SKM-1 (cell line): Measurements from ENCODE around the gene DNAJC4.
"Not testable (repeated sequence)": the region's sequence is repeated elsewhere in the genome, so short reads cannot be mapped to it uniquely, and the experiment has no call there.

Source experiments
- DNase-seq: peaks from one replicate; lab custom pipeline; 2025; ENCODE audit not compliant: unreplicated experiment; lab: John Stamatoyannopoulos, UW

The DNAJC4 gene

DNA sequence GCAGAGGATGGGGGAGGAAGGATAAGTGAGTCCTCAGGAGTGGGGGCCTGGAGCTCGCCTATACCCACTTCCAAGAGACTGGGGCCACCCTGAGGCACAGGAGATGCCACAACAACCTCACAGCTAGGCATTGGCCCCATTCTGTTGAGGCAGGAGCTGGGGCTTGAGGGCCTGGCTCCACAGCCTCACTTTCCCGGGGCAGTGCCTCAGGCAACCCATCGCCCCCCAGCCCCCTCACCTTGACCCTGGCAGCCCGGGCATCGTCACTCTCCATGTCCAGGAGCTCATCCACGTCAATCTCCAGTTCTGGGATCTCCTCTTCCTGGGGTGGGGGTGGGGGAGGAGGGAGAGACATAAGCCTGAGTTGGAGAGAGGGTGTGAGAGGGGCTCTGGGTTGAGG lies 14.6 kb downstream of the DNAJC4 start:
- DNase-seq = no peak

GRCh38 chr11:64245401-64245796 lies 15.1 kb downstream of the DNAJC4 start:
- DNase-seq = no peak

DNA sequence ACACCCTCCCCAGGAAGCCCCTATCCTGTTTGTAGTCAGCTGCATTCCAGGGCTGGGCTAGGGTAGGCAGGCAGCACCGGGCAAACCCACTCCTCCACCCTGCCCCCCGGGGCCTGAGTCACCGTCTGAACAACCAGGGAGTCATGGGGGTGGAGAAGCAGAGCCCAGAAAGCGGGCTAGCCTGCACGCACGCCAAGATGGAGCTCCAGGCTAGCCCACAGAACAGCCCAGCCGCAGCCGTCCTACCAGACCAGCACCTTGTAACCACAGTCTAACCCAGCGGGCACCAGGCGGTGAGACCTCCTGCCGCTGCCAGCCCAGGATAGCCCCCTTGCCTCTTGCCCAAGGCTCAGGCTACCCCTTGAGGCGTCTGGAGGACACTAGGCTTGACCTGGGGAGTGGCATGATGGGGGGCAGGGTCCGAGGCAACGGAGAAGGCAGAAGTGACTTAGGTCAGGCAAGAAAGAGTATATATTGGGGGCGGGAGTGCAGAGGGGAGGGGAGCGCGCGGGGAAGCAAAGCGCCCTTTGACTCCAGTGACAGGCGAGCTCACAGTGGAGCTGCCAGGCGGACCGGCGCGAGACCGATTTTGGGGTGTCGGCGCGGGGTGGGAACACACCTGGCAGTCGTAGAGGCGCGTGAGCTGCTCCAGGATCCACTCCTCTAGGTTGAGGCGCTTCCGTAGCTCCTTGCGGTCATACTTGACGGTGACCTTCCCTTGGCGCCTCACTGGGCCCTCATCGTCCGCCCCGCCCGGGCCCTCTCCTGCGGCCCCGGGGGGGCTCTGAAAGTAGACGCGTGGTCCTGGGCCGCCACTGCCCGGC lies 15.7 kb downstream of the DNAJC4 start:
- no peak for DNase-seq

GRCh38 chr11:64246621-64246870 lies 16.2 kb downstream of the DNAJC4 start:
- not testable (repeated sequence) for DNase-seq

- DNase-seq = peak; percentile 59
Measured at GRCh38 chr11:64246871-64247728, 16.8 kb downstream of the DNAJC4 start, which contains the start of gene PPP1R14B. PPP1R14B (minus strand) TSS chr11:64246943; CDS start chr11:64246673, 270 bp downstream.

GRCh38 chr11:64247729-64248531 lies 17.6 kb downstream of the DNAJC4 start:
- no peak for DNase-seq

GRCh38 chr11:64248578-64248977 lies 18.2 kb downstream of the DNAJC4 start:
- no peak for DNase-seq

DNA sequence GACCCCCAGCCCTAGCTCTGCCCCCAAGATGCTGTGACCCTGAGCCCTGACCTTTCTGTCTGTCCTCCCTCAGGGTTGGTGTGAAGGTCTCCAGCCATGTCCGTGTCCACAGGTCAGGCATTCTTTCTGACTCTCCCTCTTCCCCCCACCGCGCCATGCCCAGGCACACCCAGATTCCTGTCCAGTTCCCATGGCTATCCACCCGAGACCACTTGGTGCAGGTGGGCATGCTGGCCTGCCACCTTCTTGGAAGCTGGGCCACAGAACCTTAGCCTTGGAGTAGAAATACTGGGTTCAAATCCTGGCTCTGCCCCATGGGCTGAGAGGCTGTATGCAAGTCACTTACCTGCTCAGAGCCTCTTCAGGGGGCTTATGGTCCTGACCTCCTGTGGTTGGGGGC lies 18.7 kb downstream of the DNAJC4 start:
- no peak for DNase-seq

GRCh38 chr11:64249563-64250414 lies 19.4 kb downstream of the DNAJC4 start:
- no peak for DNase-seq

DNA sequence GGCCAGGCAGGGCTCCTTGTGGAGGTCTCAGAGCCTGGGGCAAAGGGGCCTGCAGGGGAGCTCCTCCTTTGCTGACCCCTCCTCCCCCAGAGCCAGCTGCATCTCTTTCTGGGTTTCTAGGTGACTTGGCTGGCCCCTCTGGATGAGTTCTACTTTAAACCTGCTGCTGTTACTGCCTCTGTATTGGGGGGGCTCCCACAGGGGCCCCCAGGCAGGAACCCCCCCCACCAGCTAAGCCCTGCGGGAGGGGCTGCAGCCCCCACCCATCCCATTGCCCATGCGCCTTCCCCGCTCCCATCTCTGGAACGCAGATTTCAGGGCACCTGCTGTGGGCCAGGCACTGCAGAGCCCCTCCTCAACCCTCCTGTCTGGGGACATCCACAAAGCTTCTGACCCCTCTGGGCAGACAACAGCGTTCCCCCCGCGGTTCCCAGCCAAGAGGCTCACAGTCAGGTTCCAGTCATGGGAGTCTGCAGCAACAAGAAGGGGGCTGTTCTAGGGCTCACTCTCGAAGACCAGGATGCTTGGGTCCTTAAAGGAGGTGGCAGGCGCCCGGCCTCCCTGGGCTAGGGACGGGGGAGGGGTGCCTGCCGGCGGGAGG lies 20.2 kb downstream of the DNAJC4 start:
- no peak for DNase-seq

DNA sequence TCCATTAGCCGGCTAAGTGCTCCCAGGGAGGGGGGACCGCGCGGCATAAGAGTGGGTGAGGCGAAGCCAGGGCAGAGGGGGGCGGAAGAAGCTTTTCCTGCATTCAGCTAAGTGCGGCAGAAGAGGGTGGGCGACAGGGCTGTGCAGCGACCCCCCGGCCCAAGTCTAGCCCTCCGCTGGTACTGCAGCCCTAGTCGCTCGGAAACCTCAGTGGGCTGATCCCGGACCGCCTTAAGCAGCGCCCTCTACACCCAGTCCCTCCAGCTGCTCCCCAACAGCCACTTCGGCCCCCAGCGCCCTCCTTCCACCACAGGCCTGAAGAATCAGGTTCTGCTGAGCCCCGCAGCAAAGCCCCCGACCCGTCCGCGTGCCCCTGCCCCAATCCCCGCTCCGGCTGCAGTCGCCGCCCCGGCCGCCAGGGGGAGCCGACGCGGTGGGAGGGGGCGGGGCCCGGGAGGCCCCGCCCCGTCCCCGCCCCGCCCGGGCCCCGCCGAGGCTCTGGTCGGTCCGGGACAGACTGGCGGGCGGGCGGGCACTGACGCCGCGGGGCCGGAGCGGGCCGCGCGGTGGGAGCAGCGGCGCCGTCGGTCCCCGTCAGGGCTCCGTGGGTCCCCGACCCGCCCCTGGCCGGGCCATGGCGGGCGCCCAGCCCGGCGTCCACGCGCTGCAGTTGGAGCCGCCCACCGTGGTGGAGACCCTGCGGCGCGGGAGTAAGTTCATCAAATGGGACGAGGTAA lies 20.8 kb downstream of the DNAJC4 start, which contains the start of gene PLCB3:
PLCB3 (plus strand) TSS at position 515 of the 737 bp plus-strand sequence; CDS start at position 635, 120 bp downstream.
- no peak for DNase-seq

- no peak for DNase-seq
Measured at GRCh38 chr11:64251753-64252002, 21.3 kb downstream of the DNAJC4 start.

DNA sequence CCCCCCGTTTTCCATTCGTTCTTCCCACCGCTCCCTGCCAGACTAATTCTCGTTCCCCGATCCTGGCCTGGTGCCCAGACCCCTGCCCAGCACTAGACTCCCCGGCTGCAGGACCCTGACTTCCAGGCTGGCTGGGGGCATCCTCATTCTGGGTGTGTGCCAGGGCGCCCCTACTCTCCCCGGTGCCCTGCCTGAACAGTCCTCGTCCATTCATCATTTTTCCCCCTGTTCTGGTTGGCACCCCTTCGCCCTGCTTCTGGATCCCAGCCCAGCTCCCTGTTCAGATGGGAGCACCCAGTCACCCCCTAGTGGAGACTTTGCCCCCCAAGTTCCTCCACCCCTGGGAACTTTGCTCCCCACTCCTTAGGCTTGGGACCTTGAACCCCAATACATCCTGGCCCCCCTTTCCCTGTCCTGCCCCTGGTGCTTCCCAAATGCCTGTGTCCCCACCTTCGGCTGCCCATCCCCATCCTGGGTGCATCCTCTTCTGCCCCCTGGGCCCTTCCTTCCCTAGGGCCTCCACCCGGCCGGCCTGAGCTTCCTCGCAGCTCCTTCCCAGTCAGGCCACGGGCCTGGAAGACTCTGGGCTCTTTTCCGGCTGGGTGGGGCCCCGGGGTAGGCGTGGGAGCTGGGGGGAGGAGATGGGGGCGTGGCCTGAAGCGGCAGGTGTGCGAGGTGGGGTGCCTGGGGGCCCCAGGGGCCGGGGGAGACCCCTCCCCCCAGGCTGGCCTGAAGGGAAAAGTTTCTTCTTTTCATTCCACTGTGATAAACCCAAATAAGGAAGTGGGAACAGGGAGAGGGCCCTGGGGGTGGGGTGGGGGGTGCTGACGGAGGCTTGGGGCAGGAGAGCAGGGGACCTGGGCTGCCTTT lies 21.9 kb downstream of the DNAJC4 start:
- no peak for DNase-seq

- no peak for DNase-seq
Measured at GRCh38 chr11:64253043-64253442, 22.7 kb downstream of the DNAJC4 start.

DNA sequence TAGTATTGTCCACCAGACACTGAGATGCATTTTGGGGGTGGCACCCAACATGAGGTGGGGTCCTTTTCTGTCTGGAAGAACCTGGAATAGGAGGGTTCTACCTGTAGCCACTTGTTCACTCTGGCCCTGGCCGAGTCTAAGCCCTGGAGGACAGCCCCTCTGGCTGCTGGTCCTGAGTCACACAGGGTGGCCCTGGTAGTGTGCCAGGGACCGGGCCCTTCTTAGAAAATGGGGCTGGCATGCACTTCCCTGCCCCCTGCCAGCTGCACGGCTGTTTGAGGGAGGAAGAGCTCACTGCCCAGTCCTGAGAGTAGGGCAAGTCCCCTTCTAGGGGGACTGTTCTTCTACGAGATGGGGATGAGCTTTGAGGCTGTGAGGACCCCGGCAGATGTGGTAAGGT lies 23.1 kb downstream of the DNAJC4 start:
- DNase-seq = no peak

DNA sequence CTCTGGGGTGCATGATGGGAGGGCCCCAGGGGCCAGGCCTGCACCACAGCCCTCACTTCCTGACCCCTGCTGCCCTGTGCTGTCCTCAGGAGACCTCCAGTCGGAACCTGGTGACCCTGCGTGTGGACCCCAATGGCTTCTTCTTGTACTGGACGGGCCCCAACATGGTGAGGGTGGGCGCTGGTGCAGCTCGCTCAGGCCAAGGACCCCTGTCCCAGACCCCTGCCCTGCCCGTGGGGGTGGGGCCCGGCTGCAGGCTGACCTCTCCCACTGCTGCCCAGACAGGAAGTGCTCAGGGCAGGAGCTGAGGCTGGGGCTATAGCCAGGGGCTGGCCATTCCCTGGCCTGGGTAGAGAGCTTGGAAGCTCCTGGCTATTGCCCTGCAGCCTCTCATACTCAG lies 24.0 kb downstream of the DNAJC4 start:
- DNase-seq = no peak

DNA sequence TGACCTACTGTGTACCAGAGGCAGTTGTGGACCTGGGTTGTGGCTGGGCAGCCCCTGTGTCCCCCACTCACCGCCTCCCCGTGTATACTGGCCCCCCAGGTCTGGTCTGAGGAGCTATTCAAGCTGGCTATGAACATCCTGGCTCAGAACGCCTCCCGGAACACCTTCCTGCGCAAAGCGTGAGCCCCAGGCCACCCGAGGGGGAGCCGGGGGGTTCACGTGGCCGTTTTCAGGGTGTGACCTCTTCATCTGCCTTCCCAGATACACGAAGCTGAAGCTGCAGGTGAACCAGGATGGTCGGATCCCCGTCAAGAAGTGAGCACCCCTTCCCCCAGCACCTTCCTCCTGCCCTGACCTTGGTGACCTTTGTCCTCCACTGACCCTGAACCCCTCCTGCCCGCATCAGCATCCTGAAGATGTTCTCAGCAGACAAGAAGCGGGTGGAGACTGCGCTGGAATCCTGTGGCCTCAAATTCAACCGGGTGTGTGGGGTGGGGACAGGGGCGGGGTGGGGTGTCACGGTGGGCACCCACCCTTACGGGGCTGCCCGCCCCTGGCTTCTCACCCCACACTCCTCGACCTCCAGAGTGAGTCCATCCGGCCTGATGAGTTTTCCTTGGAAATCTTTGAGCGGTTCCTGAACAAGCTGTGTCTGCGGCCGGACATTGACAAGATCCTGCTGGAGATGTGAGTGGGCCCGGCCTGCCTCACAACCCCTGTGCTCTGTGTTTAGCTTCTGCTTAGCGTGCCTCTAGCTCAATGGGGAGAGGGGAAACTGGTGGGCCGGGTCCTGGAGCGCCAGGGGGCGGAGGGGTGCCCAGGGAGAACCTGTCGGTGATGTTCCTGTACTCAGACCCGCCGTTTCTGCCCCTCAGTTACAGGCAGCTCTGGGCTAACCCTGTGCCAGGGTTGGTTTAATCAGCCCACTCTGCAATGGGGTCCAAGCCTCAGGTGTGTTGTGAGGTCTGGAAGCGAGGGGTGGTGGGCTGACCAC lies 25.1 kb downstream of the DNAJC4 start:
- no peak for DNase-seq

GRCh38 chr11:64256300-64256699 lies 26.0 kb downstream of the DNAJC4 start:
- DNase-seq = no peak
